Measurements from ENCODE around the gene NCR1. TPM values are rescaled to one million over a fixed set of nuclear protein-coding genes. Genes with fewer than 3 reads are reported as not detected.
"Not testable (repeated sequence)": the region's sequence is repeated elsewhere in the genome, so short reads cannot be mapped to it uniquely, and the experiment has no call there.

The NCR1 gene
- polyA plus RNA-seq, 6 donors from 2014 or later, result not detected

GRCh38 chr19:54953345-54953713, 47.4 kb downstream of the NCR1 start:
- ATAC-seq (ENCODE audit: low read depth in 2 of 2); DNase-seq; H3K36me3 Mint-ChIP-seq; H3K9me3 Mint-ChIP-seq; H3K27ac Mint-ChIP-seq: not testable (repeated sequence)
- Mint-ChIP-seq H3K4me1 (peaks cover 18 to 34% (median 20%) of the 10 kb centered on the region in 3 donors), H3K27me3 (peaks cover 0 to 20% (median 6%) of the 10 kb centered on the region in 3 donors), H3K4me3 (peak overlapping the region in 1 of 8 donors; percentile 70)

- H3K27me3 Mint-ChIP-seq, result peaks cover 0 to 17% (median 16%) of the 10 kb centered on the region in 3 donors
- peaks cover 21 to 36% (median 35%) of the 10 kb centered on the region in 3 donors for H3K4me1 Mint-ChIP-seq
- DNase-seq (no peak), ATAC-seq (ENCODE audit: low read depth in 2 of 2) (no peak)
- peaks cover 0 to 7% (median 0%) of the 10 kb centered on the region in 7 donors for H3K9me3 Mint-ChIP-seq
- no peaks in the 10 kb centered on the region for H3K36me3 Mint-ChIP-seq
- peak overlapping the region in 2 of 6 donors; percentile 72 to 74 for H3K27ac Mint-ChIP-seq
- no peak overlapping the region for H3K4me3 Mint-ChIP-seq
These were observed 49.4 kb downstream of the NCR1 start for GRCh38 chr19:54955376-54955775.

- peaks cover 0 to 9% (median 0%) of the 10 kb centered on the region in 7 donors for H3K9me3 Mint-ChIP-seq
- peak; percentile 69 for DNase-seq
- H3K36me3 Mint-ChIP-seq, result no peaks in the 10 kb centered on the region
- peak overlapping the region; percentile 90 to 99 (median 95) for H3K27ac Mint-ChIP-seq
- peaks cover 0 to 11% (median 5%) of the 10 kb centered on the region in 3 donors for H3K27me3 Mint-ChIP-seq
- peaks cover 18 to 27% (median 27%) of the 10 kb centered on the region in 3 donors for H3K4me1 Mint-ChIP-seq
- H3K4me3 Mint-ChIP-seq, result peak overlapping the region; percentile 70 to 92 (median 86)
- peak; percentile 79 to 85 for ATAC-seq (ENCODE audit: low read depth in 2 of 2)
These were observed 53.9 kb downstream of the NCR1 start for GRCh38 chr19:54959840-54960239.

Other genes with a start within 250 kb of the NCR1 start
- gene LILRB4, start 243.2 kb upstream of the NCR1 start, polyA plus RNA-seq (ENCODE audit: low read depth in 6 of 6), result under 1 TPM in 2 of 6 donors, not detected in 4; 0.16 to 0.48 TPM
- not detected for gene KIR3DL3, start 181.7 kb upstream of the NCR1 start, polyA plus RNA-seq (ENCODE audit: low read depth in 6 of 6)
- not detected for gene KIR2DL3, start 167.6 kb upstream of the NCR1 start, polyA plus RNA-seq (ENCODE audit: low read depth in 6 of 6)
- gene KIR2DL1, start 136.4 kb upstream of the NCR1 start, polyA plus RNA-seq (ENCODE audit: low read depth in 6 of 6), result not detected
- not detected for gene KIR2DL4, start 102.5 kb upstream of the NCR1 start, polyA plus RNA-seq (ENCODE audit: low read depth in 6 of 6)
- under 1 TPM in 2 of 6 donors, not detected in 4; 0.26 to 0.53 TPM for gene KIR3DL1, start 89.7 kb upstream of the NCR1 start, polyA plus RNA-seq (ENCODE audit: low read depth in 6 of 6)
- gene KIR2DS4, start 73.5 kb upstream of the NCR1 start, polyA plus RNA-seq (ENCODE audit: low read depth in 6 of 6), result not detected
- under 1 TPM in 2 of 6 donors, not detected in 4; 0.25 to 0.39 TPM for gene KIR3DL2, start 55.7 kb upstream of the NCR1 start, polyA plus RNA-seq (ENCODE audit: low read depth in 6 of 6)
- gene FCAR, start 31.9 kb upstream of the NCR1 start, polyA plus RNA-seq (ENCODE audit: low read depth in 6 of 6), result 1 to 10 TPM in 2 of 6 donors, under 1 TPM in 1, not detected in 3; 0.63 to 5.4 (median 1.1) TPM
- gene NLRP7, start 41.4 kb downstream of the NCR1 start, polyA plus RNA-seq (ENCODE audit: low read depth in 6 of 6), result not detected
- gene NLRP2, start 60.2 kb downstream of the NCR1 start, polyA plus RNA-seq (ENCODE audit: low read depth in 6 of 6), result 1 to 10 TPM in 3 of 6 donors, under 1 TPM in 2, not detected in 1; 0.52 to 5.9 (median 1.2) TPM
- 1 to 10 TPM in 1 of 6 donors, under 1 TPM in 4, not detected in 1; 0.13 to 2.1 (median 0.47) TPM for gene GP6, start 132.1 kb downstream of the NCR1 start, polyA plus RNA-seq (ENCODE audit: low read depth in 6 of 6)
- 10 to 100 TPM in 1 of 6 donors, 1 to 10 TPM in 5; 2.7 to 20.4 (median 8.4) TPM for gene RDH13, start 157.0 kb downstream of the NCR1 start, polyA plus RNA-seq (ENCODE audit: low read depth in 6 of 6)
- gene EPS8L1, start 169.7 kb downstream of the NCR1 start, polyA plus RNA-seq (ENCODE audit: low read depth in 6 of 6), result not detected
- 1 to 10 TPM; 1.0 to 8.1 (median 3.2) TPM for gene PPP1R12C, start 211.5 kb downstream of the NCR1 start, polyA plus RNA-seq (ENCODE audit: low read depth in 6 of 6)
- gene TNNT1, start 243.1 kb downstream of the NCR1 start, polyA plus RNA-seq (ENCODE audit: low read depth in 6 of 6), result not detected